OCI-LY1 (cell line): ENCODE data around the gene GRHL1.

ENCODE experiments used
- H2AFZ ChIP-seq: fragments of 200-600 bp; sonication (generic), shearing (Covaris generic); 2 replicates; pipeline ENCODE4 v1.6.0; 2014; ENCODE audit warnings: antibody characterized with exemption, mild to moderate bottlenecking, low read length
- H3F3A ChIP-seq: fragments of 200-600 bp; sonication (generic), shearing (Covaris generic); 2 replicates; pipeline ENCODE4 v1.6.0; 2014; ENCODE audit warnings: mild to moderate bottlenecking, antibody characterized with exemption, low read length, moderate library complexity; ENCODE audit not compliant: insufficient read depth
- H3K27ac ChIP-seq: fragments of 200-600 bp; sonication (generic); 2 replicates; pipeline ENCODE4 v1.5.1; 2014; ENCODE audit warnings: low read length, mixed run types, mild to moderate bottlenecking, low read depth; ENCODE audit not compliant: poor library complexity, severe bottlenecking
- H3K27me3 ChIP-seq: fragments of 200-600 bp; sonication (generic); 2 replicates; pipeline ENCODE4 v1.6.0; 2014; ENCODE audit warnings: antibody characterized with exemption, mild to moderate bottlenecking, low read length, moderate library complexity; ENCODE audit not compliant: insufficient read depth
- H3K36me3 ChIP-seq: fragments of 200-600 bp; sonication (generic); 2 replicates; pipeline ENCODE4 v1.6.1; 2014; ENCODE audit warnings: mild to moderate bottlenecking, antibody characterized with exemption, low read length, moderate library complexity, mixed read lengths; ENCODE audit not compliant: insufficient read depth
- H3K4me1 ChIP-seq: fragments of 200-600 bp; sonication (generic); 2 replicates; pipeline ENCODE4 v1.5.1; 2014; ENCODE audit warnings: mild to moderate bottlenecking, low read length, moderate library complexity; ENCODE audit not compliant: insufficient read depth, severe bottlenecking
- H3K4me2 ChIP-seq: fragments of 200-600 bp; sonication (generic), shearing (Covaris generic); 2 replicates; pipeline ENCODE4 v1.6.1; 2014; ENCODE audit warnings: low read length
- H3K4me3 ChIP-seq: fragments of 200-600 bp; sonication (generic); 2 replicates; pipeline ENCODE4 v1.5.1; 2014; ENCODE audit warnings: low read length, low read depth, mild to moderate bottlenecking, mixed read lengths; ENCODE audit not compliant: poor library complexity, severe bottlenecking
- H3K79me2 ChIP-seq: fragments of 200-600 bp; shearing (Covaris generic); 2 replicates; pipeline ENCODE4 v1.6.1; 2016; ENCODE audit warnings: mixed run types, low read length, mixed read lengths; ENCODE audit not compliant: insufficient read depth
- H3K9ac ChIP-seq: fragments of 200-600 bp; sonication (generic), shearing (Covaris generic); 2 replicates; pipeline ENCODE4 v1.6.1; 2014; ENCODE audit warnings: mild to moderate bottlenecking, low read length, mixed read lengths
- H3K9me2 ChIP-seq: fragments of 200-600 bp; sonication (generic), shearing (Covaris generic); 2 replicates; pipeline ENCODE4 v1.6.1; 2014; ENCODE audit warnings: low read depth, mild to moderate bottlenecking, low read length, mixed read lengths
- H3K9me3 ChIP-seq: fragments of 200-600 bp; shearing (Covaris generic); 2 replicates; pipeline ENCODE4 v1.6.1; 2014; ENCODE audit warnings: low read length, mixed read lengths
- H4K20me1 ChIP-seq: fragments of 200-600 bp; sonication (generic), shearing (Covaris generic); 2 replicates; pipeline ENCODE4 v1.6.0; 2016; ENCODE audit warnings: mild to moderate bottlenecking, low read length; ENCODE audit not compliant: insufficient read depth
- CTCF ChIP-seq: fragments of 200-600 bp; sonication (generic), shearing (Covaris generic); IDR thresholded peaks from 2 replicates; pipeline ENCODE4 v1.5.1; 2017; ENCODE audit warnings: mild to moderate bottlenecking, antibody characterized with exemption, low read length, moderate library complexity, mixed read lengths
- EZH2 ChIP-seq: fragments of 200-600 bp; sonication (generic), shearing (Covaris generic); IDR thresholded peaks from 2 replicates; pipeline ENCODE4 v1.8.0; 2017; ENCODE audit warnings: borderline replicate concordance, mixed run types, mild to moderate bottlenecking, antibody characterized with exemption, low read length, moderate library complexity, mixed read lengths

GRHL1 gene

GRCh38 chr2:9991221-9991620 is 39.7 kb downstream of the GRHL1 start:
- H3K79me2 ChIP-seq, result no peaks in the 10 kb centered on the region
- no peak overlapping the region for H2AFZ ChIP-seq
- no peak overlapping the region for H3K4me3 ChIP-seq
- no peak overlapping the region for H3K9ac ChIP-seq
- H3K9me2 ChIP-seq, result no peaks in the 10 kb centered on the region
- H4K20me1 ChIP-seq, result no peaks in the 10 kb centered on the region
- no peak overlapping the region for H3K27ac ChIP-seq
- H3K4me2 ChIP-seq, result no peak overlapping the region
- no peak for TF ChIP-seq EZH2
- TF ChIP-seq CTCF, result no peak
- no peaks in the 10 kb centered on the region for H3K9me3 ChIP-seq
- H3K27me3 ChIP-seq, result no peaks in the 10 kb centered on the region
- no peaks in the 10 kb centered on the region for H3K4me1 ChIP-seq
- no peaks in the 10 kb centered on the region for H3F3A ChIP-seq
- peaks cover 9% of the 10 kb centered on the region; the same call in 1 of the 2 replicates for H3K36me3 ChIP-seq

- H3K4me3 ChIP-seq, result no peak overlapping the region
- no peaks in the 10 kb centered on the region for H4K20me1 ChIP-seq
- no peaks in the 10 kb centered on the region for H3K4me1 ChIP-seq
- no peak overlapping the region for H3K9ac ChIP-seq
- no peaks in the 10 kb centered on the region for H3K27me3 ChIP-seq
- H3K27ac ChIP-seq, result no peak overlapping the region
- TF ChIP-seq CTCF, result no peak
- TF ChIP-seq EZH2, result no peak
- H3K36me3 ChIP-seq, result peaks cover 8% of the 10 kb centered on the region; the same call in 1 of the 2 replicates
- no peaks in the 10 kb centered on the region for H3F3A ChIP-seq
- H3K4me2 ChIP-seq, result no peak overlapping the region
- no peak overlapping the region for H2AFZ ChIP-seq
- H3K9me3 ChIP-seq, result no peaks in the 10 kb centered on the region
- no peaks in the 10 kb centered on the region for H3K79me2 ChIP-seq
- H3K9me2 ChIP-seq, result no peaks in the 10 kb centered on the region
Measured at GRCh38 chr2:9991829-9992273, 40.4 kb downstream of the GRHL1 start.

- Histone ChIP-seq H3K27me3 (no peaks in the 10 kb centered on the region), H4K20me1 (no peaks in the 10 kb centered on the region), H3K27ac (no peak overlapping the region), H2AFZ (no peak overlapping the region), H3F3A (no peaks in the 10 kb centered on the region), H3K79me2 (no peaks in the 10 kb centered on the region), H3K9me2 (no peaks in the 10 kb centered on the region), H3K36me3 (peaks cover 11% of the 10 kb centered on the region; the same call in 1 of the 2 replicates), H3K4me2 (no peak overlapping the region), H3K4me1 (no peaks in the 10 kb centered on the region), H3K9ac (no peak overlapping the region), H3K9me3 (no peaks in the 10 kb centered on the region), H3K4me3 (no peak overlapping the region)
- TF ChIP-seq EZH2 (no peak), CTCF (no peak)
Measured at GRCh38 chr2:9992427-9993187, 41.1 kb downstream of the GRHL1 start.
